K562 (cell line): Measurements from ENCODE around the gene DAZAP1. TPM values are rescaled to one million over a fixed set of nuclear protein-coding genes. Genes with fewer than 3 reads are reported as not detected.
A peak's percentile ranks its signal among the peaks of the same experiment; 100 is the strongest.

Experiments
- ATAC-seq: fragments of 200-7000 bp; cut with Tn5 transposase; 3 replicates; pipeline ENCODE4 v1.9.1; 2020; ENCODE audit warnings: moderate library complexity
- BruUV-seq: library from RNA; stranded (reverse); fragments of 400-500 nt; replicated peaks from 2 replicates; lab custom pipeline; 2021; lab: Mats Ljungman, UMichigan
- CTCF ChIA-PET: fragments of 300-600 bp; formaldehyde crosslinking; extraction: SDS; loops from one replicate; lab custom pipeline; 2021; ENCODE audit warnings: low intra/inter-chr PET ratio; lab: Yijun Ruan, JAX
- POLR2A ChIA-PET: fragments of 300-600, 350-650 bp; sonication (Branson Sonifier 250); formaldehyde crosslinking; extraction: SDS; loops from one replicate; lab custom pipeline; 2021; ENCODE audit warnings: antibody characterized with exemption, inconsistent platforms; lab: Yijun Ruan, JAX
- DNase-seq, 4 experiments: peaks; one replicate each; pipeline versions ENCODE4 v3.0.0 to v3.0.0-alpha.2; 2011 to 2018; ENCODE audit warnings: low spot score in 3 of 4, mixed read lengths in 3 of 4; ENCODE audit errors: extremely low read depth in 1 of 4
- FAIRE-seq: peaks from 2 replicates; lab custom pipeline; 2011; peaks lifted over from hg19 to GRCh38; lab: Jason Lieb, UNC
- H2AFZ ChIP-seq: 2 replicates; pipeline ENCODE4 v1.6.0; 2011; ENCODE audit warnings: low read depth, low read length, control low read depth, inconsistent platforms
- H3K27ac ChIP-seq: fragments of 200-600 bp; 3 replicates; pipeline ENCODE4 v1.8.0; 2011; ENCODE audit warnings: low read depth, mild to moderate bottlenecking, control low read depth, inconsistent platforms, low read length, moderate library complexity, mixed read lengths; ENCODE audit errors: extremely low read depth
- H3K27me3 ChIP-seq, 2 experiments: fragments of 300-600 bp in 1 of 2; 2 replicates in 1 of 2; 3 replicates in 1 of 2; pipeline versions ENCODE4 v1.6.0 to v1.8.0; 2011; ENCODE audit warnings: inconsistent platforms in 2 of 2, low read length in 2 of 2, mild to moderate bottlenecking in 1 of 2, mixed read lengths in 1 of 2, moderate library complexity in 1 of 2; ENCODE audit not compliant: control insufficient read depth in 2 of 2, insufficient read depth in 2 of 2
- H3K36me3 ChIP-seq: fragments of 300-600 bp; 3 replicates; pipeline ENCODE4 v1.8.0; 2011; ENCODE audit warnings: mild to moderate bottlenecking, low read length, inconsistent platforms; ENCODE audit not compliant: control insufficient read depth, insufficient read depth
- H3K4me1 ChIP-seq, 2 experiments: fragments of 200-600 bp in 1 of 2; replicated peaks in 1 of 2; 2 replicates in 1 of 2; 3 replicates in 1 of 2; pipeline versions ENCODE4 v1.5.1 to v1.8.0; 2011; ENCODE audit warnings: inconsistent platforms in 2 of 2, low read length in 2 of 2, mild to moderate bottlenecking in 1 of 2, mixed read lengths in 1 of 2, moderate library complexity in 1 of 2; ENCODE audit not compliant: control insufficient read depth in 2 of 2, insufficient read depth in 2 of 2
- H3K4me2 ChIP-seq: 2 replicates; pipeline ENCODE4 v1.6.1; 2011; ENCODE audit warnings: low read length, control low read depth, inconsistent platforms, mixed read lengths; ENCODE audit not compliant: insufficient read depth
- H3K4me3 ChIP-seq: fragments of 200-600 bp; sonication (generic), shearing (Covaris generic); 2 replicates; pipeline ENCODE4 v1.5.1; 2016; ENCODE audit warnings: control low read depth, inconsistent platforms
- H3K79me2 ChIP-seq: fragments of 200-600 bp; 3 replicates; pipeline ENCODE4 v1.8.0; 2011; ENCODE audit warnings: low read length, inconsistent platforms; ENCODE audit not compliant: control insufficient read depth, insufficient read depth
- H3K9ac ChIP-seq, 2 experiments: 2 replicates each; pipeline versions ENCODE4 v1.6.0 to v1.6.1; 2011; ENCODE audit warnings: low read depth in 2 of 2, low read length in 2 of 2, control low read depth in 1 of 2, inconsistent platforms in 1 of 2, mild to moderate bottlenecking in 1 of 2, mixed read lengths in 1 of 2; ENCODE audit not compliant: insufficient read depth in 1 of 2
- H3K9me1 ChIP-seq: one replicate; pipeline ENCODE4 v1.6.0; 2011; ENCODE audit warnings: inconsistent platforms, mild to moderate bottlenecking, low read length, moderate library complexity; ENCODE audit not compliant: control insufficient read depth, insufficient read depth
- H3K9me3 ChIP-seq: replicated peaks from 2 replicates; pipeline ENCODE4 v1.5.1; 2011; ENCODE audit warnings: low read depth, low read length, inconsistent platforms; ENCODE audit not compliant: control insufficient read depth, insufficient read depth
- H4K20me1 ChIP-seq: replicated peaks from 2 replicates; pipeline ENCODE4 v1.6.1; 2011; ENCODE audit warnings: low read length, inconsistent platforms, mixed read lengths; ENCODE audit not compliant: control insufficient read depth, insufficient read depth
- CBFB ChIP-seq: sonication (generic); formaldehyde crosslinking; IDR thresholded peaks from 2 replicates; pipeline ENCODE4 v1.4.0; 2020; ENCODE audit warnings: mild to moderate bottlenecking, missing genetic modification reagents
- CBX1 ChIP-seq: sonication (generic); IDR thresholded peaks from 2 replicates; pipeline ENCODE4 v1.6.1; 2016; ENCODE audit warnings: antibody characterized with exemption, low read depth, mild to moderate bottlenecking
- CCNT2 ChIP-seq: IDR thresholded peaks from 2 replicates; pipeline ENCODE4 v1.6.1; 2011; ENCODE audit warnings: borderline replicate concordance, low read depth, mild to moderate bottlenecking, moderate library complexity, mixed read lengths, low read length; ENCODE audit not compliant: insufficient read length; ENCODE audit errors: extremely low read depth
- FIP1L1 ChIP-seq: fragments of 200-400 bp; formaldehyde crosslinking; IDR thresholded peaks from 2 replicates; pipeline ENCODE4 v1.6.1; 2018; ENCODE audit warnings: mild to moderate bottlenecking, low read depth, low read length; ENCODE audit not compliant: poor library complexity, severe bottlenecking
- HNRNPL ChIP-seq: fragments of 200-400 bp; formaldehyde crosslinking; IDR thresholded peaks from 2 replicates; pipeline ENCODE4 v1.6.1; 2017; ENCODE audit warnings: low read depth, mild to moderate bottlenecking, low read length
- NR2C2 ChIP-seq, 2 experiments: fragments of 200-800 bp in 1 of 2; sonication (Bioruptor generic) in 1 of 2; sonication (generic) in 1 of 2; formaldehyde crosslinking in 1 of 2; IDR thresholded peaks; 2 replicates each; pipeline versions ENCODE4 v1.6.1 to v1.8.0; 2016 to 2022; ENCODE audit warnings: mild to moderate bottlenecking in 1 of 2, missing compliant biosample characterization in 1 of 2, missing genetic modification characterization in 1 of 2, missing genetic modification reagents in 1 of 2
- NR3C1 ChIP-seq: sonication (generic); formaldehyde crosslinking; IDR thresholded peaks from 2 replicates; pipeline ENCODE4 v1.8.1; 2022; ENCODE audit warnings: missing genetic modification reagents
- NR4A1 ChIP-seq, 2 experiments: fragments of 250-450 bp in 1 of 2; fragments of 450-650 bp in 1 of 2; sonication (Bioruptor Pico) in 1 of 2; IDR thresholded peaks; 2 replicates each; pipeline versions ENCODE4 v1.4.0 to v1.6.1; 2016 to 2020; ENCODE audit warnings: mild to moderate bottlenecking in 2 of 2, missing compliant biosample characterization in 1 of 2, missing genetic modification characterization in 1 of 2, moderate library complexity in 1 of 2
- PCBP1 ChIP-seq: fragments of 200-400 bp; formaldehyde crosslinking; IDR thresholded peaks from 2 replicates; pipeline ENCODE4 v1.6.1; 2018; ENCODE audit warnings: mild to moderate bottlenecking, low read depth, low read length; ENCODE audit not compliant: poor library complexity, severe bottlenecking
- POLR2A ChIP-seq: fragments of 450-650 bp; conservative IDR thresholded peaks from 2 replicates; pipeline ENCODE4 v1.6.1; 2016
- POLR2B ChIP-seq: fragments of 450-650 bp; IDR thresholded peaks from 2 replicates; pipeline ENCODE4 v1.6.1; 2018; ENCODE audit warnings: low read depth; ENCODE audit not compliant: partially characterized antibody
- POLR2G ChIP-seq: fragments of 200-400 bp; formaldehyde crosslinking; IDR thresholded peaks from 2 replicates; pipeline ENCODE4 v1.6.1; 2017; ENCODE audit warnings: low read depth, mild to moderate bottlenecking, antibody characterized with exemption, low read length, moderate library complexity
- RBFOX2 ChIP-seq: fragments of 200-400 bp; formaldehyde crosslinking; IDR thresholded peaks from 2 replicates; pipeline ENCODE4 v1.6.1; 2017; ENCODE audit warnings: low read depth, mild to moderate bottlenecking, low read length, moderate library complexity
- RHOXF2B ChIP-seq: fragments of 250-450 bp; sonication (Bioruptor Pico); conservative IDR thresholded peaks from 2 replicates; pipeline ENCODE4 v1.5.1; 2021
- SIRT6 ChIP-seq: IDR thresholded peaks from one replicate; pipeline ENCODE4 v1.6.1; 2012; ENCODE audit warnings: low read depth, mild to moderate bottlenecking, control low read depth, inconsistent platforms, low read length, moderate library complexity
- SPI1 ChIP-seq: IDR thresholded peaks from 2 replicates; pipeline ENCODE4 v1.6.1; 2011; ENCODE audit warnings: low read depth, low read length, control low read depth, borderline replicate concordance
- SUPT5H ChIP-seq: fragments of 450-650 bp; IDR thresholded peaks from 2 replicates; pipeline ENCODE4 v1.6.1; 2016
- TAF7 ChIP-seq: fragments of 450-650 bp; IDR thresholded peaks from 2 replicates; pipeline ENCODE4 v1.6.1; 2016; ENCODE audit warnings: missing genetic modification characterization, missing compliant biosample characterization
- ZNF785 ChIP-seq: fragments of 250-450 bp; sonication (Bioruptor Pico); IDR thresholded peaks from 2 replicates; pipeline ENCODE4 v1.4.0; 2020; ENCODE audit warnings: mild to moderate bottlenecking
- WGBS: fragments of 100-300 bp; shearing (Covaris generic); methylation state at CpG from one replicate; pipeline ENCODE4 v1.1.6; 2016; ENCODE audit warnings: low coverage, mixed read lengths; ENCODE audit not compliant: insufficient coverage; ENCODE audit errors: missing lambda C conversion rate; 5-methylcytosine and 5-hydroxymethylcytosine counted together
- in situ Hi-C: fragments of 300-500 bp; cut with MboI; formaldehyde crosslinking; loops from 4 replicates; pipeline ENCODE4 v1.15.0; 2018; ENCODE audit warnings: inconsistent platforms, mixed read lengths
- intact Hi-C: fragments of 100-400 bp; cut with micrococcal nuclease; formaldehyde crosslinking; loops from 2 replicates; pipeline ENCODE4 v1.14.2; 2022
- polyA plus RNA-seq, 8 experiments: library from polyadenylated mRNA; depleted of rRNA in 4 of 8; stranded (reverse) in 5 of 8; unstranded in 3 of 8; fragments of >200 nt; fragmentation: Nextera tagmentation in 2 of 8; fragmentation: Illumina TruSeq in 1 of 8; extraction: Ambion mirVana in 2 of 8; extraction: Trizol in 1 of 8; gene quantifications; 2 replicates each; pipeline versions ENCODE4 v1.2.1 to v1.2.3, GENCODE V29; 2011 to 2014; ENCODE audit warnings: inconsistent platforms in 1 of 8, missing spikeins in 1 of 8
- total RNA-seq, 7 experiments: library from RNA; depleted of rRNA in 6 of 7; stranded (reverse); fragments of >200 nt in 6 of 7; fragmentation: Illumina TruSeq in 2 of 7; extraction: Trizol in 2 of 7; gene quantifications; 2 replicates each; pipeline versions ENCODE4 v1.2.1 to v1.2.3, GENCODE V29; 2011 to 2021; ENCODE audit warnings: low replicate concordance in 1 of 7
- TF ChIP-seq, protein P1 (sequence below): sonication (generic); formaldehyde crosslinking; IDR thresholded peaks from 2 replicates; pipeline ENCODE4 v1.8.1; 2023; ENCODE audit warnings: mild to moderate bottlenecking, missing genetic modification reagents

The DAZAP1 gene
- total and polyA plus RNA-seq, 9 of the 15 experiments (the other 6 are each of a cell fraction or from before 2014, with no cell fraction given) = 10.8 to 289 (median 142) TPM

DNA sequence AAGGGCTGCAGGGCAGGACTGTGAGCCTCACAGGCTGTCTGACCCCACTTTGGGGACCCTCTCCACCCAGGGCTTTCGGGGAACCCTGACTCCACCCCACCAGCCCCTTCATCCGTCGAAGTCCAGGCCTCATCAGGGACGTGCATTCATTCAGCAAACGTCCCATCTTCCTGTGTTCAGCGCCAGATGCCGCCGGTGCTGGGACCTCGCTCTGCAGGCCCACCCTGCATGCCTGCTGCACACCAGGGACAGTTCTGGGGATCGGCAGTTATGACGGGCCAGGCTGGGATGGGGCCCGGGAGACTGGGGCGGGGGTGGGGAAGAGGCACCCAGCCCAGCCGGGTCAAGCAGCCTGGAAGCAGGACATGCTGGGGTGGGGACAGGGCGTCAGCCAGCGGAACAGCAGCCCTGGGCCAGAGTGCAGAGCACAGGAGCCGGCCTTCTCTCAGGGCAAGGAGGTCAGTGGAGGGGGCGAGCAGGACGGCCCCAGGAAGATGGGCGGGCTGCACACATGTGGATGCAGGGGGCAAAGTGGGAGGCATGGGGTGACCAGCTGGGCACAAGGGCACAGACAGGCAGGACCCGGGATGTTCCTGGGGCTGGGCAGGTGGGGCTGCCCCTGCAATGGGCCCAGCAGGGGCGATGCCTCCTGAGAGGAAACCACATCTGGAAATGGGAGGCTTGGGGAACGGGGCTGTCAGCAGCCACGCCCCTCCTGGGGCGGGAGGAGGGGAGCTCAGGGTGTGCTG is 11.2 kb upstream of the DAZAP1 start:
- H3K9ac ChIP-seq = peak overlapping the region in 1 of 2 experiments; percentile 75; a peak in 2 of 4 replicates
- peaks cover 47% of the 10 kb centered on the region; the same call in 2 of the 3 replicates for H3K36me3 ChIP-seq
- no peaks in the 10 kb centered on the region for H3K27me3 ChIP-seq
- no peak overlapping the region for H2AFZ ChIP-seq
- no peak overlapping the region for H3K27ac ChIP-seq
- H3K4me1 ChIP-seq = peaks cover 5 to 75% of the 10 kb centered on the region in 2 experiments; a peak in 3 of 5 replicates
- 47% methylated on average over 15 of the region's 25 CpGs for WGBS
- ATAC-seq (peak; percentile 31), DNase-seq (peak in 3 of 4 experiments; percentile 37 to 47 (median 47)), FAIRE-seq (no peak)
- ChIA-PET POLR2A (interaction anchor here (0.8 to 1.5 kb wide), 3 partner anchors 11 to 31 kb away, joined by 3 to 6 read pairs (median 4); no protein-coding TSS in a partner anchor), CTCF (no interaction called here)
- H3K4me3 ChIP-seq = no peak overlapping the region
- intact Hi-C loops = no loop called here
- H3K9me3 ChIP-seq = no peaks in the 10 kb centered on the region
- peaks cover 7% of the 10 kb centered on the region; the same call in 1 of the 2 replicates for H4K20me1 ChIP-seq
- BruUV-seq = no TSS peak
- peaks cover 12% of the 10 kb centered on the region for H3K79me2 ChIP-seq
- H3K4me2 ChIP-seq = no peak overlapping the region
- H3K9me1 ChIP-seq = no peaks in the 10 kb centered on the region
- in situ Hi-C loops = no loop called here
- TF ChIP-seq HNRNPL (peak; percentile 64; the same call in 1 of the 2 replicates), CBX1 (0 out of 2 replicates have a peak, but pooled peaks have one; percentile 35), ZNF785 (CRISPR knock-in tag) (no peak), CBFB (CRISPR knock-in tag) (no peak), POLR2A (peak; percentile 57; the same call in 1 of the 2 replicates), FIP1L1 (peak; percentile 22), NR2C2 (CRISPR knock-in tag; IDR thresholded peaks at IDR 0.05) (no peak), NR2C2 (tag; IDR thresholded peaks at IDR 0.05) (no peak), RBFOX2 (0 out of 2 replicates have a peak, but pooled peaks have one; percentile 13), RHOXF2B (CRISPR knock-in tag) (no peak), SIRT6 (peak; percentile 54), SUPT5H (peak; percentile 60), POLR2G (peak; percentile 61), PCBP1 (no peak), NR4A1 (CRISPR knock-in tag; IDR thresholded peaks at IDR 0.05) (no peak), NR4A1 (tag; IDR thresholded peaks at IDR 0.05) (no peak), SPI1 (no peak), NR3C1 (CRISPR knock-in tag) (0 out of 2 replicates have a peak, but pooled peaks have one; percentile 34), POLR2B (peak; percentile 56), CCNT2 (peak; percentile 16), TAF7 (no peak)
- TF ChIP-seq, protein P1, sequence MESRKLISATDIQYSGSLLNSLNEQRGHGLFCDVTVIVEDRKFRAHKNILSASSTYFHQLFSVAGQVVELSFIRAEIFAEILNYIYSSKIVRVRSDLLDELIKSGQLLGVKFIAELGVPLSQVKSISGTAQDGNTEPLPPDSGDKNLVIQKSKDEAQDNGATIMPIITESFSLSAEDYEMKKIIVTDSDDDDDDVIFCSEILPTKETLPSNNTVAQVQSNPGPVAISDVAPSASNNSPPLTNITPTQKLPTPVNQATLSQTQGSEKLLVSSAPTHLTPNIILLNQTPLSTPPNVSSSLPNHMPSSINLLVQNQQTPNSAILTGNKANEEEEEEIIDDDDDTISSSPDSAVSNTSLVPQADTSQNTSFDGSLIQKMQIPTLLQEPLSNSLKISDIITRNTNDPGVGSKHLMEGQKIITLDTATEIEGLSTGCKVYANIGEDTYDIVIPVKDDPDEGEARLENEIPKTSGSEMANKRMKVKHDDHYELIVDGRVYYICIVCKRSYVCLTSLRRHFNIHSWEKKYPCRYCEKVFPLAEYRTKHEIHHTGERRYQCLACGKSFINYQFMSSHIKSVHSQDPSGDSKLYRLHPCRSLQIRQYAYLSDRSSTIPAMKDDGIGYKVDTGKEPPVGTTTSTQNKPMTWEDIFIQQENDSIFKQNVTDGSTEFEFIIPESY = peak; percentile 75
